ENCODE results near the gene NDUFS8. TPM values are rescaled to one million over a fixed set of nuclear protein-coding genes. Genes with fewer than 3 reads are reported as not detected.

NDUFS8 gene
- total and polyA plus RNA-seq, 2 of the 13 experiments (the other 11 are each of a cell fraction or from before 2014, with no cell fraction given), result 96.7 to 158 TPM

DNA sequence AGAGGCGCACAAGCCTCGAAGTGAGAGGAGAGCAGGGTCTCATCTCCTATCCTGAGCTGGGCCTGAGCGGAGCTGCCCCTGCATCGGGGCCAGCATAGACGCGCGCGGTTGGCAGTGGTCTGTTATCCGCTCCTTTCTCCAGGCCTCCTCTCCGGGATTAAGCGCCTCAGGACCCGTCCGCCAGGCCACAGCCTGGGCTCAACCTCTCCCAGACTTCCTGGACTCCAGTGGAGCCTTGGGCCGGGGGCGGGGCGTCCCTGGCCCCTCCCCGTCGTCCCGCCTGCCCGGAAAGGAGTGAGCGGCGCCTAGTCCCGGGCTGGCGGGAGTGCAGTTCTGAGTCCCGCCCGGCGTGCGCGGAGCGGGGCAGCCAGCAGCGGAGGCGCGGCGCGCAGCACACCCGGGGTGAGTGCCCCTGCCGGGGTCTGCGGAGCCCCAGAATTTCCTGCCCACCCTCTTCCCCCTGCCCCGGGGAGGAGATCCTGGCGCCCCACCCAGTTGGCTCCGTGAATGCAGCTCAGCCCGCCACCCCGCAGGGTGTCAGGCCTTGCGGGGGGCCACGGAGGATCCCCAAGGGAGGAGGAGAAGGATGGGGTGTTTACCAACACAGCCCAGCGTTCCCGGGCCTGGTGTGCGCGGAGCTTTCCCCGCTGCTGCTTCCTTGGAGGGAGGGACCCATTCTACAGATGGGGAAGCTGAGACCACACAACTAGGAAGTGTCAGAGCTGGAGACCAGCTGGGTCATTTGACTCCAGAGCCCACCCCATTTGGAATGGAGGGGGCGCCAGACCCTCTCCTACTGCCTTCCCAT is 8.4 kb downstream of the NDUFS8 start, which contains the start of gene TCIRG1 (continued):
- TF ChIP-seq RBM39 (IDR thresholded peaks at IDR 0.05; ENCODE audit: low read depth, low read length, poor library complexity, severe bottlenecking) (no peak), ZNF343 (CRISPR knock-in tag; IDR thresholded peaks at IDR 0.05) (no peak), TBX2 (CRISPR knock-in tag; IDR thresholded peaks at IDR 0.05; ENCODE audit: borderline replicate concordance) (no peak), DNMT3B (CRISPR knock-in tag; conservative IDR thresholded peaks at IDR 0.05) (peak; percentile 8; the same call in 1 of the 2 replicates), U2AF2 (IDR thresholded peaks at IDR 0.05; ENCODE audit: low read depth, low read length) (no peak), ZNF232 (CRISPR knock-in tag; IDR thresholded peaks at IDR 0.05; ENCODE audit: borderline replicate concordance) (peak; percentile 18; the same call in 1 of the 2 replicates), RAD51 (IDR thresholded peaks at IDR 0.05; ENCODE audit: borderline replicate concordance) (no peak), E2F5 (CRISPR knock-in tag; conservative IDR thresholded peaks at IDR 0.05) (no peak), SRF (IDR thresholded peaks at IDR 0.05; ENCODE audit: low read depth, low read length) (0 out of 2 replicates have a peak, but pooled peaks have one; percentile 28), KDM2A (CRISPR knock-in tag; IDR thresholded peaks at IDR 0.05; ENCODE audit: borderline replicate concordance, low read depth) (no peak), SP4 (CRISPR knock-in tag; IDR thresholded peaks at IDR 0.05) (no peak; the same call in 1 of the 2 replicates), FOXM1 (CRISPR knock-in tag; IDR thresholded peaks at IDR 0.05) (no peak), SCMH1 (CRISPR knock-in tag; IDR thresholded peaks at IDR 0.05; ENCODE audit: borderline replicate concordance) (no peak), ZNF382 (CRISPR knock-in tag; IDR thresholded peaks at IDR 0.05; ENCODE audit: borderline replicate concordance) (no peak), MED1 (CRISPR knock-in tag; IDR thresholded peaks at IDR 0.05) (no peak), GFI1 (CRISPR knock-in tag; IDR thresholded peaks at IDR 0.05; ENCODE audit: borderline replicate concordance) (peak; percentile 50; the same call in 1 of the 2 replicates), ZNF235 (CRISPR knock-in tag; IDR thresholded peaks at IDR 0.05; ENCODE audit: borderline replicate concordance) (0 out of 2 replicates have a peak, but pooled peaks have one; percentile 62), ZNF83 (CRISPR knock-in tag; IDR thresholded peaks at IDR 0.05; ENCODE audit: borderline replicate concordance) (no peak), DDIT3 (CRISPR knock-in tag; IDR thresholded peaks at IDR 0.05) (no peak), ZNF143 (CRISPR knock-in tag; IDR thresholded peaks at IDR 0.05) (no peak)
- TF ChIP-seq, protein P1, sequence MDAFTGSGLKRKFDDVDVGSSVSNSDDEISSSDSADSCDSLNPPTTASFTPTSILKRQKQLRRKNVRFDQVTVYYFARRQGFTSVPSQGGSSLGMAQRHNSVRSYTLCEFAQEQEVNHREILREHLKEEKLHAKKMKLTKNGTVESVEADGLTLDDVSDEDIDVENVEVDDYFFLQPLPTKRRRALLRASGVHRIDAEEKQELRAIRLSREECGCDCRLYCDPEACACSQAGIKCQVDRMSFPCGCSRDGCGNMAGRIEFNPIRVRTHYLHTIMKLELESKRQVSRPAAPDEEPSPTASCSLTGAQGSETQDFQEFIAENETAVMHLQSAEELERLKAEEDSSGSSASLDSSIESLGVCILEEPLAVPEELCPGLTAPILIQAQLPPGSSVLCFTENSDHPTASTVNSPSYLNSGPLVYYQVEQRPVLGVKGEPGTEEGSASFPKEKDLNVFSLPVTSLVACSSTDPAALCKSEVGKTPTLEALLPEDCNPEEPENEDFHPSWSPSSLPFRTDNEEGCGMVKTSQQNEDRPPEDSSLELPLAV (CRISPR knock-in tag; conservative IDR thresholded peaks at IDR 0.05; ENCODE audit: low read depth), result no peak
- TF ChIP-seq, protein P2, sequence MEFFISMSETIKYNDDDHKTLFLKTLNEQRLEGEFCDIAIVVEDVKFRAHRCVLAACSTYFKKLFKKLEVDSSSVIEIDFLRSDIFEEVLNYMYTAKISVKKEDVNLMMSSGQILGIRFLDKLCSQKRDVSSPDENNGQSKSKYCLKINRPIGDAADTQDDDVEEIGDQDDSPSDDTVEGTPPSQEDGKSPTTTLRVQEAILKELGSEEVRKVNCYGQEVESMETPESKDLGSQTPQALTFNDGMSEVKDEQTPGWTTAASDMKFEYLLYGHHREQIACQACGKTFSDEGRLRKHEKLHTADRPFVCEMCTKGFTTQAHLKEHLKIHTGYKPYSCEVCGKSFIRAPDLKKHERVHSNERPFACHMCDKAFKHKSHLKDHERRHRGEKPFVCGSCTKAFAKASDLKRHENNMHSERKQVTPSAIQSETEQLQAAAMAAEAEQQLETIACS (CRISPR knock-in tag; IDR thresholded peaks at IDR 0.05), result no peak
- TF ChIP-seq, protein P3, sequence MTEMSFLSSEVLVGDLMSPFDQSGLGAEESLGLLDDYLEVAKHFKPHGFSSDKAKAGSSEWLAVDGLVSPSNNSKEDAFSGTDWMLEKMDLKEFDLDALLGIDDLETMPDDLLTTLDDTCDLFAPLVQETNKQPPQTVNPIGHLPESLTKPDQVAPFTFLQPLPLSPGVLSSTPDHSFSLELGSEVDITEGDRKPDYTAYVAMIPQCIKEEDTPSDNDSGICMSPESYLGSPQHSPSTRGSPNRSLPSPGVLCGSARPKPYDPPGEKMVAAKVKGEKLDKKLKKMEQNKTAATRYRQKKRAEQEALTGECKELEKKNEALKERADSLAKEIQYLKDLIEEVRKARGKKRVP (CRISPR knock-in tag; IDR thresholded peaks at IDR 0.05), result no peak
